HG02571 (cell line): Measurements from ENCODE around the gene OR10J5.
"Not testable (repeated sequence)": the region's sequence is repeated elsewhere in the genome, so short reads cannot be mapped to it uniquely, and the experiment has no call there.

ENCODE experiments used
- ATAC-seq: cut with Tn5 transposase; IDR thresholded peaks from one replicate; pipeline ENCODE4 v1.9.1; 2021; ENCODE audit warnings: mild to moderate bottlenecking, moderate library complexity; ENCODE audit not compliant: unreplicated experiment

The OR10J5 gene

GRCh38 chr1:159535907-159536306 is at the start of gene OR10J5:
Gene OR10J5 (minus strand): TSS chr1:159536007. CDS start chr1:159536007, 0 bp downstream.
- no peak for ATAC-seq

- ATAC-seq: no peak
Observed at GRCh38 chr1:159584536-159584935, 48.7 kb upstream of the OR10J5 start.

GRCh38 chr1:159581422-159581821 is 45.6 kb upstream of the OR10J5 start:
- no peak for ATAC-seq

- ATAC-seq: no peak
Observed at GRCh38 chr1:159580340-159580739, 44.5 kb upstream of the OR10J5 start.

- ATAC-seq: no peak
Observed at GRCh38 chr1:159577446-159577845, 41.6 kb upstream of the OR10J5 start.

GRCh38 chr1:159562680-159563079 is 26.9 kb upstream of the OR10J5 start:
- ATAC-seq: no peak

- ATAC-seq: no peak
Observed at GRCh38 chr1:159561497-159561896, 25.7 kb upstream of the OR10J5 start.

- no peak for ATAC-seq
Observed at GRCh38 chr1:159560599-159560998, 24.8 kb upstream of the OR10J5 start.

GRCh38 chr1:159556931-159557369 is 21.1 kb upstream of the OR10J5 start:
- no peak for ATAC-seq

- ATAC-seq: no peak
Observed at GRCh38 chr1:159554696-159555095, 18.9 kb upstream of the OR10J5 start.

GRCh38 chr1:159554261-159554660 is 18.5 kb upstream of the OR10J5 start:
- ATAC-seq: no peak

- no peak for ATAC-seq
Observed at GRCh38 chr1:159548126-159548525, 12.3 kb upstream of the OR10J5 start.

- no peak for ATAC-seq
Observed at GRCh38 chr1:159532922-159533321, 2.9 kb downstream of the OR10J5 start.

GRCh38 chr1:159524792-159525191 is 11.0 kb downstream of the OR10J5 start:
- ATAC-seq: not testable (repeated sequence)

GRCh38 chr1:159510229-159510541 is 25.6 kb downstream of the OR10J5 start:
- ATAC-seq: no peak

- no peak for ATAC-seq
Observed at GRCh38 chr1:159509440-159510228, 26.2 kb downstream of the OR10J5 start.

- no peak for ATAC-seq
Observed at GRCh38 chr1:159508951-159509350, 26.9 kb downstream of the OR10J5 start.

GRCh38 chr1:159505676-159506075 is 30.1 kb downstream of the OR10J5 start:
- ATAC-seq: no peak

- ATAC-seq: no peak
Observed at GRCh38 chr1:159501082-159501481, 34.7 kb downstream of the OR10J5 start.

- ATAC-seq: not testable (repeated sequence)
Observed at GRCh38 chr1:159494513-159495210, 41.1 kb downstream of the OR10J5 start.

- ATAC-seq: no peak
Observed at GRCh38 chr1:159493354-159493753, 42.5 kb downstream of the OR10J5 start.

GRCh38 chr1:159492575-159493323 is 43.1 kb downstream of the OR10J5 start:
- ATAC-seq: no peak
